ENCODE measurements around the gene WFDC1. TPM values are rescaled to one million over a fixed set of nuclear protein-coding genes. Genes with fewer than 3 reads are reported as not detected.
A peak's percentile ranks its signal among the peaks of the same experiment; 100 is the strongest.

WFDC1 gene
- total RNA-seq (ENCODE audit: insufficient read depth, low replicate concordance), result 334 TPM

DNA sequence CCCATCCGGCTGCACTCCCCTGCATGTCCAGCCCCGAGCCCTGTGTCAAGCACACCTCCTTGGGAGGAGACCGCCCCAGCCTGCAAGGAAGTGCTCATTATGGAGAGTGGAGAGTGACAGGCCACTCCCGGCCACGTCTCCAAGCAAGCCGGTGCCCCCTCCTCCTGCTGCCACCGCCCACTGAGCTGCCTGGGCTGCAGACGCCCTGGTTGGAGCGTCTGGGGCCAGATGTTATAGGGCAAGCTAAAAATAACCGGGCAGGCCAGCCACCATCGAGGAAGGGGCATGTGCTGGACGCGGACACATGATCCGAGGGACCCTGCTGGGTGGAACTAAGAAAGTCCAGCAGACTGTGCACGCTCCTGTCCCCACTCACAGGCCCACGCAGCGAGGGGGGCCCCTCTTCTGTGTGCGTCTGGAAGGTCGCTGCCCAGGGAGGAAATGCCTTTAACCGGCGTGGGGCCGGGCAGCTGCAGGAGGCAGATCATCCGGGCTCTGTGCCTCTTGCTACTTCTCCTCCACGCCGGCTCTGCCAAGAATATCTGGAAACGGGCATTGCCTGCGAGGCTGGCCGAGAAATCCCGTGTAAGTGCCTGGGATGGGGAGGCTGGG is at the start of gene WFDC1:
WFDC1 (plus strand) TSS at position 348 of the 612 bp plus-strand sequence; CDS start at position 442, 94 bp downstream.
- peak; percentile 80 for DNase-seq (ENCODE audit: low spot score)

DNA sequence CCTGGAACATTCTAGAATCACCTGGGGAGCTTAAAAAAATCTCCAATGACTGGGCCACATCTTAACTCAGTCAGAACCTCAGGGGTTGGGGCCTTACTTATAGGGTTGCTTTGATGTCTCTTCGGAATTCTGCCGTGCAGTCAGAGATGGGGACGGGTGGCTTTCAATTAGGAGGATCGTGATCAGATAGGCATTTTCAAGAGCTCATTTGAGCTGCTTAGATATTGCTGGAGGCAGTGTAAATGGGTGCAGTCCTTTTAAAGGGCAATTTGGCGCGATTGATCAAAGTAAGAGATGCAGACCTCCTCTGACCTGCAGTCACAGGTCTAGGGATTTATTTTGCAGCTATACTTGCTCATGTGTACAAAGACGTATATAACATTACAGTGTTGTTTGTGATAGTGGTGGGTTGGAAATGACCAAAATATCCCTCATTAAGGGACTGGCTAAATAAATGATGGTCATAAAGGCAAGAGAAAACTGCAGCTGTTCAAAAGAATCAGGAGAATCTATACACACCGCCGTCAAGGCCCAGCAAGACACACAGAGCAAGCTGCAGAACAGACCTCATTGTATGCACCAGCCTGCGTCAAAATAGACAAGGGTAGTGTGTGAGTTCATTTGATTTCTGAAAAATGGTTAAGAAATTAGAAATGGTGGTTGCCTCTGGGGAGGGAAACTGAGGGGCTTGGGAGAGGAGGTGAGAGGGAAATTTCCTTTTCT is 48.6 kb upstream of the WFDC1 start:
- DNase-seq (ENCODE audit: low spot score), result no peak

DNA sequence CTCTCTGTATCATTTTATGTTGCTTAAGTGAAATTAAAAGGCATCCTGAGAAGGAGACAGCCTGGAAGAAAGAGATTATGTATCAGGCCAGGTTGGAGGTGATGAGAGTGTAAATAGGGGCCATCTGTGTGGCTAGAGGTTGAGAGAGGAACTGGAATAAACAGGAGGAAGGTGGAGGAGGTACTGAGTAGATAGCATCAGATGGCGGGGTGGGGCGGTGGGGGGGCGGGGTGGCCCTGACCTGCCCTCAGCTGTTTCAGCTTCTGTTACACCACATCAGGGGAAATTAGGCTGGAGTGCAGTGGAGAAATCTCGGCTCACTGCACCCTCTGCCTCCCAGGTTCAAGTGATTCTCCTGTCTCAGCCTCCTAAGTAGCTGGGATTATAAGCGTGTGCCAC is 48.0 kb upstream of the WFDC1 start:
- DNase-seq (ENCODE audit: low spot score), result no peak

DNA sequence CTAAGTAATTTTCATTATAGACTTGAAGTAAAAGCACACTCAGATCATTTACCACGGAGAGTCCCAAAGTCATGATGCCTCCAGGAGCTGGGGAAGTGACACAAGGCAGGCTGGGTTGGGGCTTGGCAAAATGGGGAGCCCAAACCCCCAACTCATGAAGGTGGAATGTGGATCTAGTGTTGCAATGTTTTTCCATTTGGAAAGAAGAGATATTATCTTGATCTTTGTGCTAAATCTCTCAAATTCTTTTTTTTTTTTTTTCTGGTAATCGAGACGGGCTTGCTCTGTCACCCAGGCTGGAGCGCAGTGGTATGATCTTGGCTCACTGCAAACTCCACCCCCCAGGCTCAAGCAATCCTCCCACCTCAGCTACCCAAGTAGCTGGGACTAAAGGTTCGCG is 47.3 kb upstream of the WFDC1 start:
- no peak for DNase-seq (ENCODE audit: low spot score)

DNA sequence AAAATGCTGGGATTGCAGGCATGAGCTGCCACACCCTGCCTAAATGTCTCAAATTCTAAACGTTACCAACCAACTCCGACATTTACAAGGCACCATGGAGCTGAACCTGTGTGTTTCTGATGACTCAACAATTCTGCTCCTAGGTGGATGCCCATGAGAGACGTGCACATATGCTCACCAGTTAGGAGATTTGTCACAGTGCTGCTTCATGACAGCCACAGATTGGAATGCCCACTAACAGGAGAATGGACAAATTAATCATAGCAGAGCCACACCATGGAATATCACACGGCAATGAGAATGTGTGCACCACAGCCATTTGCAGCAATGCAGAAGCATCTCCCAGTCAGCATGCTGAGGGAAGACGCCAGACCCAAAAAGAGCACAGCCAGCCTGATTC is 46.8 kb upstream of the WFDC1 start:
- DNase-seq (ENCODE audit: low spot score), result no peak

GRCh38 chr16:84252184-84252583 is 42.5 kb upstream of the WFDC1 start:
- DNase-seq (ENCODE audit: low spot score), result no peak

GRCh38 chr16:84253173-84253572 is 41.5 kb upstream of the WFDC1 start:
- DNase-seq (ENCODE audit: low spot score), result no peak

DNA sequence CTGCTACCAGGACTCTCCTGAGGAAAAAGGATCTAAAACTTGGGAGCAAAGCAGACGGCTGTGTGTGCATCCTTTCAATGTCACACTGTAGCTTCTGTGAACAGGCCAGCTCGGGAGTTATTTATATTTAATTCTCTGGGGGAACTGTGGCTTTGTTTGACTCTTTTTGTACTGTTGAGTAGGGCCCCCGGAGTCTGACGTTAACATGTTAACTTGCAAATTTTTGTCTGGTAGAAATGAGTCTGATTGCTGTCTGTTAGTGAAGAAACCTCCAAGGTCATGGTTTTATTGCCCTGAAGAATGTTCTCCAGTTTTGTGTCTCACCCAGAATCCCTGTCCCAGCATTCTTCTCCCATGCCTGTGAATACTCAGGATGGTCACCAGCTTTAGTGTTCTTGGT is 40.6 kb upstream of the WFDC1 start:
- no peak for DNase-seq (ENCODE audit: low spot score)

- DNase-seq (ENCODE audit: low spot score), result no peak
Observed at GRCh38 chr16:84255050-84255810, 39.4 kb upstream of the WFDC1 start.

- DNase-seq (ENCODE audit: low spot score), result no peak
Observed at GRCh38 chr16:84258266-84258665, 36.4 kb upstream of the WFDC1 start.

DNA sequence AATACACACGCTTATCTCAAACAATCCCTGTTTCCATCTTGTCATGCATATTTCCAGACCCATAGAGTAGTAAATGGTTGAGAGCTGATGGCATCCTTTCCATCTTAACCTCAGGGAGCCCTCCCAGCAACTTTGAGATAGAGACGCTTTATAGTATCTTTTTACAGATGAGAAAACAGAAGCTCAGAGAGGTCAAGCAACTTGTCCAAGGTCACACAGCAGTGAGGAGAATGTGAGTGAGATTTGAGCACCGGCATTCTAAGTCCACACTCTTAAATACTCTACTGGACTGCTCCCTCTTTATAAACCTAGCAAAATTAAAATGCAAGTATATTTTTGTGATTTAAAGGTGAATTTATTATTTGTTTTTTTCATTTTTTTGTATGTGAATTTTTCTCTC is 35.0 kb upstream of the WFDC1 start:
- DNase-seq (ENCODE audit: low spot score), result no peak

DNA sequence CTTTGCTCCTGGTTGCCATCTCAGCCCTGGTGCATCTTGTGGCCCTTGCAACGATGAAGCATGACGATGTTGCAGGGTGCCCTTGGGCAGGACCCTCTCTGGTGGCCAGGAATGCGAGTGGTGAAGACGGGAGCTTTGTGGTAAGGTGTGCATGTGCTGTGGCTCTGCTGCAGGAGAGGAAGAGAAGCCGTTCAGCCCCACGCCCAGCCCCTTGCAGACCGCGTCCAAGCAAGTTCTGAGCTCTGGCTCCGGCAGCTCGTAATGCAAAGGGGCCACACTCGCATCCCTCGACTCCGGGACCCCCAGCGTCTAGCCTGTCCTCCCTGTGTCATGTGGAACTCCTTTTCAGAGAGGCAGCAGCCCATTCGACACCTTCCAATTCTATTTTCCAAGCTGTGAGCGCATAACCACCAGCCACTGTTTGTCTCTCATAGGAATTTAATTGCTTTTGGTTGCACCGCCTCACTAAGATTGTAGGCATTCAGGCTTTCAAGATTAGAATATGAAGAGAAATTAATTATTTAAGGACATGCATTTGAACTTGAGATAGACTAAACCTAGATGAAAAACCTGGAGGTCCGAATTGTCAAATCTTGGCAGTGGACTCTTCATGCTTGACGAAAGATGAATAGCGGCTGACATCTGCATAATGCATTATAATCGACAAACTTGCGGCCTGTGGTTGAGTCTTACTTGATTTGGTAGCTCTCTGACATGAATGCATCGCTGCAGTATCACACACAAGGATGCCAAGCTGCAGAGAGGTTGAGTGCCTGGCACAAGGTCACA is 33.7 kb upstream of the WFDC1 start:
- DNase-seq (ENCODE audit: low spot score), result no peak

DNA sequence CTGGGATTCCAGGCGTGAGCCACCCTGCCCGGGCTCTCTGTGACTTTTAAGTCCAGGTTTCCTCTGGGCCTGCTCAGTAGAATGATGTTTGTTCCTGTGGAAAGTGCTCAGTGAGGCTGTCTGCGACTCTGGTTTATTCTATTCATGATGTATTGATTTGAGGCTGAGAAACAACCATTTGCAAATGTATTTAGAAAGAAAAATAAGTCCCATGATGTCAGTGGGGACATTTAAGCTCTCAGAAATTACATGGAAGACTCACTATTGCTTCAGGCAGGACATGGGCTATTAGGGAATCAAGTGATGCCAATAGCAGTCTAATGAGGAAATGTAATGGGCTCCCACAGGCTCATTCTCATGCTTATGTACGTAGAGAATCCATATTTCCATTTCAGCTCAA is 32.6 kb upstream of the WFDC1 start:
- DNase-seq (ENCODE audit: low spot score), result no peak

DNA sequence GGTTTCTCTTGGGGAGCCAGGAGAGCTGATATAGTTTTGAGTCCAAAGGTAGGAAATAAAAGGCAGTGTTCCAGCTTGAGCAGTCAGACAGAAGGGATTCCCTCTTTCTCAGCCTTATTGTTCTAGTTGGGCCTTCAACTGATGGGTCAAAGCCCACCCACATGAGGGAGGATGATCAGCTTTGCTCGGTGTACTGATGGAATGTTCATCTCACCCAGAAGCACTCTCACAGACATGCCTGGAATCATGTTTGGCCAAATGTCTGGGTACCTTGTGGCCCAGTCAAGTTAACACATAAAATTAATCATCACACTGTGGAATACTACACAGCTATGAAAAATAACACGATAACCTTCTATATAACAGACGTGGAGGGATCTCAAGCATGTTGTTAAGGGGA is 31.7 kb upstream of the WFDC1 start:
- no peak for DNase-seq (ENCODE audit: low spot score)

- DNase-seq (ENCODE audit: low spot score), result peak; percentile 85
Observed at GRCh38 chr16:84266451-84266850, 28.2 kb upstream of the WFDC1 start.

DNA sequence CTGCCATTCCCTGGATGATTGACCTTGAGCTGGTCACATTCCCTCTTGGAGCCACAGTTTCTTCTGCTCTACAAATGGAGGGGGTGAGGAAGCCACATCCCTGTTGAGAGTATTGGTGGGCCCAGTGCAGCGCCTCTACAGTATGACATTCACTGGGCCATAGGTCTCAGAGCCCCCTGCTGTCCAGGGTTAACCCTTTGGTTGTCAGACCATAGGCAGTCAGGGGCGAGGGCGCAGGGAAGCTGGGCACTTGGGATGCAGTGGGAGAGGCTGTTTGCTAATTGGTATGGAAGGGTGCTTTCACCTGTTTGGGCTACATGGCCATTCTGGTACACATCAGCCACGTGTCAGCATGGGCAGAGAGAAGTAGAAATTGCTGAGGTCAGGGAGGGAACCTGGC is 27.3 kb upstream of the WFDC1 start:
- DNase-seq (ENCODE audit: low spot score), result no peak

- no peak for DNase-seq (ENCODE audit: low spot score)
Observed at GRCh38 chr16:84268291-84269040, 26.2 kb upstream of the WFDC1 start.

GRCh38 chr16:84270071-84270470 is 24.6 kb upstream of the WFDC1 start:
- no peak for DNase-seq (ENCODE audit: low spot score)

DNA sequence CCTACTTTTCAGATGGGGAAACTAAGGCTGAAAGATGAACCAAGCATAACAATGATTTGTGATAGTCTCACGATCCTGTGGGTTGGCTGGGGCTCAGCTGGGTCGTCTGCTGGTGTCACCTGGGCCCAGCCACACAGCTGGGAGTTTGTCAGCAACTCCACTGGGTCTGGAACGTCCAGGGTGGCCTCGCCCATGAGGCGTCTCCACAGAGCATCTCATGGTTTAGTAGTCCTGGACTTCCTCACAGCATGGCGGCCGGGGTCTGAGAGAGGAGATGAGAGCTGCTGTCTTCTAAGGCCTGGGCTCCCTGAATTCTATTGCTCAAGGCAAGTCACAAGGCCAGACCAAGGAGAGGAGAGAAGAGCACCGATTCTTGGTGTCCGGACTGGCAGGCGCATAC is 24.1 kb upstream of the WFDC1 start:
- no peak for DNase-seq (ENCODE audit: low spot score)

DNA sequence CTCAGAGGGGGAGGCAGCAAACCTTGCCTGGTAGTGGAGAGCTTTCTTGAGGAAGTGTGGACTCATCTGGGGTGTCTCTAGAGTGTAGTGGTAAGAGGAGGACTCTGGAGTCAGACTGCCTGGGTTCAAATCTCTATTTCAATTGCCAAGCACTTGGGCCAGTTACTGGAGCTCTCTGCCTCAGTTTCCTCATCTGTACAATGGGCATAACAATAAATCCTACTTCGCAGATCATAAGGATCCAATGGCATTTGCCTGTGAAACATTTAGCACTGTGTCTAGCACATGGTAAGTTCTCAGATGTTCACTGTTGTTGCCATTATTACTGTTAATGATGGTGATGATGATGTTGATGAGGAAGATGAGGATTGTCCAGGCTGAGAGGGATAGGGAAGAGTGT is 23.6 kb upstream of the WFDC1 start:
- no peak for DNase-seq (ENCODE audit: low spot score)

DNA sequence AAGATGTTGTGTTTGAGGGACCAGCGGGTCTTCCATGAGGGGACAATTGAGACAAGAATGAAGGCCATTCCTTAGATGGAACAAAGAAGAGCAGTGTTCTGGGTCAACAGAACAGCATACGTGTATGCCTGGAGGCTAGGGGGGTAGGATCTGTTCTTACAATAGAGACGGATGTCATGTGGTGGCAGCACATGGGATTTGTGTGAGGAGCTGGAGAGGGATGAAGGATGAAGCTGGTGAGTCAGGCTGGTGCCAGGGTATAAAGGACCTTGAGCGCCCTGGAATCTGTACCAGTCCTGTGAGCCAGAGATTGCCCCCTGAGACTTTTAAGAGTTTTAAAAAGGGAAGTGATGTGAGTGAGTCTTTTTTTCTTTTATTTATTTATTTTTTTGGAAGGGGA is 22.8 kb upstream of the WFDC1 start:
- DNase-seq (ENCODE audit: low spot score), result no peak

All from umbilical cord (tissue), 2 donors.